Activated CD8-positive, alpha-beta memory T cell treated with anti-CD3 and anti-CD28 coated beads, Interleukin-2, amount 50 U/mL, for 24 hours (primary cell): ENCODE results near the gene MYRF.

Source experiments
- DNase-seq: peaks from one replicate; pipeline ENCODE4 v3.0.0-alpha.2; 2020; ENCODE audit errors: extremely low read depth

The MYRF gene

GRCh38 chr11:61739413-61739812 lies 13.0 kb upstream of the MYRF start:
- DNase-seq: no peak

DNA sequence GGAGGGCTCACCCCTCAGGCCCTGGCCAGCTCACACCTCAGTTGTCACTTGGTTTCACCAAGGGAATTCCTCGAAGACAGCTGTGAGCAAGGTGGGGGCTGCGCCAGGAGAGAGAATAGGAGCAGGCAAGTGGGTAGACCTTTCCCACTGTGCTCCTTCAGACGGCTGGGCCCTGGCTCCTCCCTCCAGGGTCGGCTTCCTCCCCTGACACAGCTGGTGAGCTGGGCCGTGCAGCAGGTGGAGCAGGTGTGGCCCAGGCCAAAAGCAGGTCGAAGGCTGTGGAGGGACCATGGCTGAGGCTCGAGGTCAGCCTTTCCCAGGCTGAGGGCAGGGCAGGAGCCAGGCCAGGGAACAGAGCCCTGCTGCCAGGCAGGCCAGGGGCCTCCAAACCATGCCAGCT lies 12.5 kb upstream of the MYRF start:
- no peak for DNase-seq

GRCh38 chr11:61742391-61742790 lies 10.0 kb upstream of the MYRF start:
- no peak for DNase-seq

GRCh38 chr11:61743486-61744095 lies 8.8 kb upstream of the MYRF start:
- no peak for DNase-seq

DNA sequence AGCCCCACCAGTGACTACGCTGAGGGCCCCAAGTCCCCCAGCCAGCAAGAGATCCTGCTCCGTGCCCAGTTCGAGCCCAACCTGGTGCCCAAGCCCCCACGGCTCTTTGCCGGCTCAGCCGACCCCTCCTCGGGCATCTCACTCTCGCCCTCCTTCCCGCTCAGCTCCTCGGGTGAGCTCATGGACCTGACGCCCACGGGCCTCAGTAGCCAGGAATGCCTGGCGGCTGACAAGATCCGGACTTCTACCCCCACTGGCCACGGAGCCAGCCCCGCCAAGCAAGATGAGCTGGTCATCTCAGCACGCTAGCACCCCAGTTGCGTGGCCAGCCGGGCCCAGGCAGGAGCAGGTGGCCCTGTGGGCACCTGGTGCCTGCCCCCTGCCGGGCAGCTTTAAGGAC lies 8.3 kb upstream of the MYRF start:
- no peak for DNase-seq

GRCh38 chr11:61744609-61745156 lies 7.8 kb upstream of the MYRF start:
- DNase-seq: no peak

DNA sequence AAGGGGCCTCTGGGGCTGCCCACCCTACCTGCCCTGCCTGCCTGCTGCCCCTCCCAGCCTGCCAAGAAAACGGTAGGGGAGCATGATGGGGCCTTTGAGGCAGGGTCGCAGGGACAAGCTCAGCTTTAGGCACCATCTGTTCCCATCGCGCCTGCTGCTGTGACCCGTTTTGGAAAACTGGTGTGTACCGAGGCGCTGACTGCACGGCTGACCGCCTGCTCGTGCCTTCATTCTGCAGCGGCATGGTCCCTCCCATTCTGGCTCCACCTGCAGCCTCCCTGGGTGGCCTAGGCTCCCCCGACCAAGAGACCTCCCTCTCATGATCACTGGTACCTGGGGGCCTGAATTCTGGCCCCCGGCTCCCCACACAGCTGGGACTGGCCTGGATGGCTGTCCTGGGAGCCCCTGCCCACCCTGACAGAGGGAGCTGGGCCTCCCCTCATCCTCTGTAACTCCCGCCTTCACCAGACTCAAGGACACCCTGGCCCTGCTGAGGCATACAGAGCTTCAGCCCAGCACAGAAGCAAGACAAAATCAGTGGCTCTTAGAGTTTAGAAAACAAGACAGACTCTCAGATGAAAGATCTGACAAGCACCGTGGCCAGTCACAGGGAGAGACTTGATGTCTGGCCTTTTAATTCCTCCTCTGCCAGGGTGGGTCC lies 6.5 kb upstream of the MYRF start:
- DNase-seq: no peak

- no peak for DNase-seq
These were observed 5.8 kb upstream of the MYRF start for GRCh38 chr11:61746442-61747191.

DNA sequence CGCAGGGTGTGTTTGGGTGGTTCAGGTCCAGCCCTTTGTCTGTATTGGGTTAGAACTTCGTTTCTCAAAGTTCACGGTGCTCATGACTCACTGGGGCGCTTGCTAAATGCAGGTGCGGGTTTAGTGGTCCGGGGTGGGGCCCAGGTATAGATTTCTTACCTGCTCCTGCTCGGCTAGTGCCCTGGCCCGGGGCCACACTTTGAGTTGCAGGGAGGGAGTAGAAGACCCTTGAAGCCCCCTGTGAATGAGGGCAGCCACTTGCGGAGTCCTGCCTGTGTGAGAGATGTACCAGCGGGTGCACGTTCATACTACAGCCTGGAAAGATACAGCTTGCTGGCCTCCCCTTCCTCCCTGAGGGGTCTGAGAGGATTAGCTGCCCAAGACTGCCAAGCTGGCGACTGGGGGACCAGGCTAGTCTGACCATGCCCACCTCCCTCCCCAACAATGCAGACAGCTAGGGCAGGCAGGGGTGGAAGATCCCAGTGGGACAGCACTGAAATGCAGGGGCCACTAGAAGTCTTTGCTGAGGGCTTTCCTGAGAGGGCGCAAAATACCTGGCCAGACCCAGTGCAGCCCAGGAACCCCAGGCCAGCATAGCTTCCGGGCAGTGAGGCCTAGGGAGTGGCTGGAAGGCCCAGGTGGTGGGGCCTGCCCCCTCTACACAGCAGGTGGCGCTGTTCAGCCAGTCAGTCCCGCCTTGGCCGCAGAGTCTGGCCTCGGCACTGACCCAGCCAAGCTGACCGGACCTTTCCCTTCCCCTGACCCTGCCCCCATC lies 5.1 kb upstream of the MYRF start:
- no peak for DNase-seq

DNA sequence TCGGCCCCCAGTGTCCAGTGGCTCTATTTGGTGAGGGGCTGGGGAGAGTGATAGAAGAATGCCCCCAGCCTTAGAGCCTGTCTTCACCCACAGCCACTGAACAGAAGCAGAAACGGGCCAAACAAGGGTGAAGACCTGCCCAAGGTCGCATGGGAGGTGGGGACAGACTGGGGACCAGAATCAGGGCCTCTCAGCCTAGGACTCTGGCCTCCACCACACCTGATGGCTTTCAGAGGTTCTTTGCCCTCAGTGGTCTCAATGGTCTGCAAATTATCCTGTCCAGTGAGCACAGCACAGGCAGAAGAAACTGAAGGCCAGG lies 4.5 kb upstream of the MYRF start:
- no peak for DNase-seq

DNA sequence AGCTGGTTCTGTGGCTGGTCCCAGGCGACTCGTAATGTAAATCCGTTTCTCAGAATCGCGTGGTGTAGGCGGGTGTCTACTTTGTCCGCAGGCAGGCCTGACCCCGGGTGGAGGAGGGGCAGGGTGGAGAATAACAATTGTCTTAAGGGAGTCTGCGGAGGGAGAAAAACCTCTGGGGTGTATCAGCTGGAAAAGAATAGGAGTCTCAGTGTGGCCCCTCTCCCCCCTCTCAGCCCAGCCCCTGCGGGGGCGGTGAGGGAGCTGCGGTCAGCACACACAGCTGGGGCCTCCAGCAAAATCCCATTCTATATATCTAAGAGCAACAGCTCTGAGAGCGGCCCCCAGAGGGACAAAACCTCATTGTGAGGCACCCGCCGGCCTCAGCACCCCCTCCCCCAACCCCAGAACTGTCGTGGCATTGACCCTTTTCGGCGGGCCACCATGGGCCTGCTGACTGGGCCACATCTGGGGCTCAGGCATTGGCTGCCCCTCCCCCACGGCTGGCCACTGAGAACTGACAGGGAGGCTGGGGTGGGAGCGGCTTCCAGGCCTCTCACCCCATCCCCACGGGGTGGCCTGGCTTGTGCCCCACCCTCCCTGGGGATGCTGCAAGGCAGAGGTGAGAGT lies 2.7 kb upstream of the MYRF start:
- no peak for DNase-seq

DNA sequence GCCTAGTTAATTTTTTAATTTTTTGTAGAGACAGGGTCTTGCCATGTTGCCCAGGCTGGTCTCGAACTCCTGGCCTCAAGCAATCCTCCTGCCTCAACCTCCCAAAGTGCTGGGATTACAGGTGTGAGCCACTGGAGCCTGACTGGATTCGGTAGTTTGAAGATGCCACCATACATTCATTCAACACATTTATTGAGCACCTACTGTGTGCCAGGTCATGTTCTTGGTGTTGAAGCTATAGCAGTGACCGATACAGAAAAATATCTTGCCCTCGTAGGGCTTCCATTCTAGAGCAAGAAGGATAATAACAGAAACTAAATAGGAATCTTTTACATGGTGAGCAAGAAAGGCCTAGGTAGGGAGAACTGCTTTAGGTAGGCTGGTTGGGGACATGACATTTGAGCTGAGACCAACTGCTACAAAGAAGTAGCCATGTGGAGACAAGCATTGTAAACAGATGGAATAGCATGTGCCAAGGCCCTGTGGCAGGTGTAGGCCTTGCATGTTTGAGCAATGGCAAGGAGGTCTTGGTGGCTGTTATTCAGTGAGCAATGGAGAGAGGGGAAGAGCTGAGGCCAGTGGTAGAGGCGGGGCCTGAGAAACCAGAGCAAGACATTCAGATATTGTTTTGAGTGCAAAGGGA lies 1.7 kb upstream of the MYRF start:
- DNase-seq: no peak

GRCh38 chr11:61751384-61751783 lies 1.1 kb upstream of the MYRF start:
- DNase-seq: no peak

DNA sequence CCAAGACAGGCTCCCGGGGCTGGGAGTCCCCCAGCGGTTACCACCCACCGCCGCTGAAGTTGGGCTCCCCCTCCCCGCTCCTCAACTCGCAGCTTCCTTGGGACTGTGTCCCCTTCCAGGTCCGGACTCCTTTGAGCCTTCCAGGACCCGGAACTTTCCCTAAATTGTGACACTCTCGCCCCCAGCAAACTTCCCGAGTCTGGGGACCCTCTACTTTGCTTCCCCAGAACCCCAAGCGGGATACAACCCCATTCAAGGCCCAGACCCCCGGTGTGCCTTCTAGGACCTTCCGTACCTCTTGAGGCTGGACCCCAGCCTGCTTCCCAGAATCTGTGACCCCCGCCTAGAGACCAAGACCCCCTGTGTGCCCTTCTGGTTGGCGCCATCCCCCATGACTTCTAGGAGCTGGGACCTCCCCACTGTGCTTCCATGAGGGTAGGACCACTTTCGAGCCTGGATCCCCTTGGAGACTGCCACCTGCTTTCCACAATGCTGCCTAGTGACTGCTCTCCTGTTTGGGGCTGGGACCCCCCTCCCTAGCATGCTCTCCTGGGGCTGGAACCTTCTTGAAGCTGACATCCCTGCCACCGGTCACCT lies 587 bp downstream of the MYRF start:
- DNase-seq: no peak

GRCh38 chr11:61753672-61754071 lies 1.2 kb downstream of the MYRF start:
- DNase-seq: no peak

DNA sequence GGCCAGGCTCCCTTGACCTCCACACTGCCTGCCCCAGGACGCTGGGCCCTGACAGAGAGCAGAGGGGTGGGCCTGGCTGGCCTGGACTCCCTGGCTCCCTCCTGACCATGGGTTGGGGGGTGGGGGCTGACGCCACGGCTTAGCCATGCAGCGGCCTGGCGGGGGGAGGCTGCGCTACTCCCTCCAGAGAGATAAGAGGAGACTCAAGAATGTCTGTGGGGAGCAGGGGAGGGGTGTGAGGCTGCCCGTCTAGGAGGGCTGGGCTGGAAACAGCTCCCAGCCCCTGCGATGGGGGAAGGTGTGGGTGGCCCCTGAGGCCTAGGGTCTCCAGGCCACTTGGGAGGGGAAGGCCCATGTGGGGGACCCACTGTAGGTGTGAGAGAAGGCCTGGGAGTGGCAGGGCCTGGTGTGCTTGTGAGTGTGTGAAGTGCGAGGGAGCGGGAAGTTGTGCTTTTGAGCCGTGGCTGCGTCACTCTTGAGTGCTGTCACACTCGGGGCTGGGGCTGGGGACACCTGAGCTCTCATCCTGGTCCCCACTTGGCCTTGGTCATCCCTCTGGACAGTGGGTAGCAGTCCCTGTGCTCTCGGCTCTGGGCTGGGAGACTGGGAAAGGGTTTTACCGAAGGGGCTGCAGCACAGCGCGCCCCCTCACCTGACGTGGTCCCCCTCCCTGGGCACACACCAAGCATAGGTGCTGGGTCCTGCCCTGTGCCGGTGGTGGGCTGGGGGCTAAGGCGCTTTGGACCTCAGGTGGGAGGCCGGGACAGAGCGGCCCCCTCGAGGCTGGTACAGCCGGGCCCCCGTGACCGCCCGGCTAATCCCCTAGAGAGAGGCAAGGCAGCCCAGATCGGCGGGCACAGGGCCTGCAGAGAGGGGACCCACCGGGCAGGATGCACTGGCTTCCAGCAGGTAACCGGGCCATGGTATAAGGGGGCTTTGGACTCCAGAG lies 2.4 kb downstream of the MYRF start:
- DNase-seq: no peak

GRCh38 chr11:61756147-61756451 lies 3.7 kb downstream of the MYRF start:
- no peak for DNase-seq

DNA sequence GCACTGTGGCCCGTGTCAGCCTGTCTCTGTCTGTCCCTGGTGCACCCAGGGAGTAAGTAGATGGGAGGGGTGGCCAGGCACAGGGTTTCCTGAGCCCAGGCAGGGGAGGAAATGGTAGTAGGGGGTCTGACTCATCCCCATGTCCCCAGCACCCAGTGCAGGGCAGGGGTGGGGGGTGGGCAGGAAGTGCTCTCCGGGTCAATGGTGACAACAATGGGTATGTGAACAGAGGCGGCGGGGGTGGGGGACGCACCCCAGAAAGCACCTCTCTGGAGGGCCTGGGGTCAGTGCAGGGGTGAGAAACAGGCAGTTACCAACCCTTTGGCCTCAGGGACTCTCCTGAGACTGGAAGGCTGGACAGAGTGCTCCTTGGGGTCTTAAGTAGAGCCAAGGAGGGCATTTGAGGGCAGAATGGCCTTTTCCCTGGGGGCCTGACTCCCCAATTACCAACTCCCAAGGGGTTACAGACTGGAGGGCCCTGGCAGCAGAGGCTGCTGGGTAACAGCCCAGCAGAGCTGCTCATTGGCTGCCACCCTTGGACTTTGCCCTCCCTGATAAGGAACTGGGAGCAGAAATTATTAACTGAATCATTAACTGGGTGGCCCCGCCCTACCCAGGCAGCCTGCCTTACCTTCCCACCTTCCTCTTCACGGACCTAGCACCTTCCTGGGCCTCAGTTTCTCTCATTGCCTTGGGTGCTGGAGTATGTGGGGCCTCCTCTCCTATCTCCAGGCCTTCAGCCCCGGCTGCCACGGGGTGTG lies 4.2 kb downstream of the MYRF start:
- DNase-seq: no peak

DNA sequence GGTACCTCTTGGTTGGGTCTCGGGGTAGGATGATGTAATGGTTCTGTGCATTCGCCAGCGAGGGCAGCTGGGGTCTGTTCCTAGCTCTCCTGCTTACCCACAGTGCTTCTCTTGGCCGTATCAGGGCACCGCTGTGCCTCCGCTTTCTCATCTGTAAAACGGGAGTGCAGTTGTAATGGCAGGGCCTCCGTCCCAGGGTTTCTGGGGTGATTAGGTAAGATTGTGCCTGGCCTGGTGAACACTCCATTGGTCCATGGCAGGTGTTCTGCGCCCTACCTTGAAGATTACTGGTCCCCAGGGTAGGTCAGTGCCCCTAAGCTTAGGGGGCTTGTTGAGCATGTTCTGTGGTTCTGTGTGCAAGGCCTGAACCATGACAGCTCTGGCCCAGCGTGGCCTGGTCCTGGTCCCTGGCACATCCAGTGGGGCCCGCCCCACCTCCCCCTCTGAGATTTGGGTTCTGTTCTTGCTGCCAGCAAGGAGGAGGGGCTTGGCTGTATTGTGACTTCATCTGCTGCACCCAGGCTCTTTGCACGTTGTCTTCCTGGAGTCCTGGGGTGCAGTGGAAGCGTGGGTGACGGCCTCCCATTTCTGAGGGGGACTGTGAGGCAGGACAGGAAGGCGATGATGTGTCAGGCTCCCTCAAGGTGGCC lies 4.9 kb downstream of the MYRF start:
- DNase-seq: no peak
